CD4-positive, alpha-beta T cell treated with Interleukin-1 beta for 1 hour (primary cell): Measurements from ENCODE around the gene SLC25A13.
"Not testable (repeated sequence)": the region's sequence is repeated elsewhere in the genome, so short reads cannot be mapped to it uniquely, and the experiment has no call there.

Source experiments
- DNase-seq, 2 donors: peaks; one replicate each; pipeline ENCODE4 v3.0.0-alpha.2; 2020 to 2022

SLC25A13 gene

DNA sequence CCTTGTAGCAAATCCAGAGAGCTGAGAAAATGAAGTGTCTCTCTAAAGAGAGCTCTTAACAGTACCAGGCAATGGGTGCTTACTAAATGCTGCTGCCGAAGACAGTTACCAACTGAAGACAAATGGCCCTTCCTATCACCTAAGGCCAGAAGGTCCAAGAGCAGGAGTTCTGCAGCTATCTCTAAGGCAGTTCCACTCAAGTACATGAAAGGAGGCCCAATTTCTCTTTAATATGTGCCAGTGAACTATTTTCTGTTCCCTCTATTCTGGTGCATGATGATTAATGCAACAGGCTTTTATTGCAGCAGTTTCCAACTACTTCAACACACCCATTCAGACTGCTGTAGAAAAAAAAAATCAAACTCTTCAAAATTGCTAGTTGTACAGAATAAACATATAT is 122.5 kb downstream of the SLC25A13 start:
- no peak for DNase-seq

DNA sequence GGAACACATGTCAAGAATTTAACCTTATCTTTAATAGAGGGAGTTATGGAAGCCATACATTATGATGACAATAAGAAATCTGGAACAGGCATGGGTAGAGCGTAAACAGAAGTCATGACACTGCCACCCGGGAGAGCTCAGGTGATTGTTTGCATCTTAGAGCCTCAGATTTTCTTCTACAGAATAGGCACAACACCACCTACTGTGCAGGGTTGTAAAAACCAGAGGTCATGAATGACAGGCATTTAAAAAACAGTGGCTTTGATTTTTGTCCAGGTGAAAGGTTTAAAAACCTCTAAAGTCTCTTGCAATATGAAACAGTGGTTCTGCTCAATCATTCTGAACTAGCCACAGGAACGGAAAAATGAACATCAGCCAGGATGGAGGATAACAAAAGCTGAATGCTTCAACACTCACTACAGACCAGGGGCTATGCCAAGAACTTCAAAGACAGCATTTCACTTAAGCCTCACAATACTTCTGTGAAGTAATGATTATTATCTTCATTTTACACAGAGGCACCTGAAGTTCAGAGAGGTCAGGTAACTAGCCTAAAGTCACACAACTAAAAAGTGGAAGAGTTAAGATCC is 123.8 kb downstream of the SLC25A13 start:
- DNase-seq, result no peak

DNA sequence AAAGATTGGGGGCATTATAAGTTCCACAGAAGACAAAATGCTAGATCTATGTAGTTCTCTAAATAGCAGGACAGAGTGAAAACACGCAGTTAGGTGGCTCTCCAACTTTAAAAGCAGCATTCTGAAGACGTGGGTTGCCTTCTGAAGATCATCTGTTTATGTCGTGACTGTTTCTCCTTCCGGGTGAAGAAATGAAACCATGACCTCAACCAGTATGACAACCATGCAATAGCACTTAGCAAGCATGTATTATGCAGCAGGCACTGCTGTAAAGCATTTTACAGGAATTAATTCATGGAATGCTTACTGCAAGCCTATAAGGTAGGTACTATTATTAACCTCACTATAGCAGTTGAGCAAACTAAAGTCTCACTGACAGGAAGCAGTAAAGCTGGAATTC is 125.2 kb downstream of the SLC25A13 start:
- no peak for DNase-seq

DNA sequence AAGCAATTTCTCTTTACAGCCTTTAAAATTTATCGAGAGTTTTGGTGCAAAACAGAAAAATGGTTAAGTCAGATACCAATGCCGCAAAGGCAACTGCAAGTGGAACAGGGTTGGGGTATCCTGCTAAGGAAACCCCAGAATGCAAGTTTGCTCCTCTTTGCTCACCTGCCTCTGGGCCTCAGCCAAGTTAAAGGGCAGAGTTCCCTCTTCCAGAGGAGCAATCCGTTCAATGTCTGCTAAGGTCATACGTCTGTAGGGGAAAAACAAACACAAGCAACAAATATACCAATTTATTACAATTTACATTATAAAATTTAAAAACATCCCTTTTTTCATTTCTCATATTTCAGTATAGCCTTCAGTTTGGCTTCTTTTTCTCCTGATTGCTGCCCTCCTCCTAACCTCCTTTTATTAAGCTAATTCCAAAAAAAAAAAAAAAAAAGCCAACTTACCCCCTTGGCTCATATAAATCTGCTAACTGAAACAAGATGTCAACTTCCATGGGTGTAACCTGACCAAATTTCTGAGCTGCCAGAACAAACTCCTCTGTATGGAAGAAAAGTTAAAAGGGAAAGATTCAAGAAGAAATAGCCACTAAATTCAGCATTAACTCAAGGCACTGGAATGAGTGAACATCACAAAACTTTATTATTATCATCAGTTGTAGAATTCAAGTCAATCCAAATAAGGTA is 132.6 kb downstream of the SLC25A13 start:
- DNase-seq, result no peak

DNA sequence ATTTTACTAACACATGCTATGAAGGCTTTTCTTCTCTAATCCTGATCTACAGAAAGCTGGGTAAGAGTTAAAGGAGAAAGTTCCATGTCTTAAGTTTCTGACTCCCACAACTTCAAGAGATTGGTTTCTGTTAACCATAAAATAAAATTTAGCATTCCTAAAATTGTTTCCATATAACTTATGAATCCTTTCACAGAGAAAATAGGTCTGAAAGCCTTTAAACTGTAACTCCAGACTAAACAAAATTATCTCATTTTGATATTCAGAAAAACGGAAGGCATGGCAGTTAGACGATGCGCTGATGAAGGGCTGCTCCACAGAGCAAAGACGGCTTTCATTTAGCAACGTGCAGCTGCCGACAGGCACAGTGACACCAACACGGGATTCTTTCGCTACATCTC is 133.3 kb downstream of the SLC25A13 start:
- no peak for DNase-seq

DNA sequence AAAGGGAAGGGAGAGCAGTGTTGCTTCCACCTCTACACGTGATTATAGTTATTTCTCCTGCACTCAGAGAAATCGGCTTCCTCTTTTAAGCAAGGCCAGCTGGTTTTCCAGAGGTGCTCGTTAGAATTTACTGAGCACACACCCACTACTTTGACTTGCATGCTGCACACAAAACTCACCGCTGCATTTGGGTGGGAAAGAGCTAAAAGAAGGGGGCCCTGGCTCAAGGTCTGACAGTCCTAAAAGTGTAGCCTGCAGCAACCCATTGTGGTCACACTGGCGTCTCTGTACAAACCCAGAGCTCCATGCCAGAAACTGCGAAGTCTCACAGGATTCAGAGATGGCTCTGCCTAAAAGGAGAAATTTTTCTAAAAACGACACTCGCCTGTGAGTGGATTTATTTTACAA is 133.7 kb downstream of the SLC25A13 start:
- no peak for DNase-seq

DNA sequence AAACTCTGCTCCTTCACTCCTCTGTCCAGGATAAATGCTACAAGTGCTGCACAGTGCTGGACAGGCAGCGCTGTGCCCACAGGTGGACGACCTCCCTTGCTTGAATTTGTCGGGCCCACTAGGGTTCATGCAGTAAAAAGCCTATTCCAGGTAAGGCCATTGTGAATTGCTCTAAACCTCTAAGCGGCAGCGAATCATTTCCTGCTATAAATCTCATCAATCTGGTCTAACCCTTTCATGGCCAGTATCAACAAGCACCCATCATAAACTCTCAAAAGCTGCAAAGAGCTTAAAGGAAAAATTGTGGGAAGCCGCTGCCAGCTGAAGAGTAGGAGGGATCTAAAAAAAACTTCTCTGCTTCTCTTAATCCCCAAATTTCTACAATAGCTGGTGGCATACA is 134.2 kb downstream of the SLC25A13 start:
- DNase-seq, result no peak

DNA sequence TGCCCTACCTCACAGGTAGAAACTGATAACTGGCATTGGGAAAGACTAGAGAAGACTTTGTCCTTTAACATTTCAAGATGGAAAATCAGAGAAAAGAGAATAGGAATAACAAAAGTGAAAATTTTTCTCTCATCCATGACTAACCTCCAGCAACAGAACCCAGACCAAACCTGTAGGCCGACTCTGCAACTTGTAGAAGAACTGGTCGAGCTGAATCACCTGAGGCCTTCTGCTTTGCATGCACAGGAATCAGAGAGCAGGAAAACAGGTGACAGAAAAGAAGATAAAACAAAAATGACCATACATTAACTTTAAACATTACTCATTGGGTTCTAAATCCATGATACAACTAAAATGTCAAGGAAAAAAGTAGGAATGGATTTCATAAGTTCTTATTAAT is 137.1 kb downstream of the SLC25A13 start:
- no peak for DNase-seq

DNA sequence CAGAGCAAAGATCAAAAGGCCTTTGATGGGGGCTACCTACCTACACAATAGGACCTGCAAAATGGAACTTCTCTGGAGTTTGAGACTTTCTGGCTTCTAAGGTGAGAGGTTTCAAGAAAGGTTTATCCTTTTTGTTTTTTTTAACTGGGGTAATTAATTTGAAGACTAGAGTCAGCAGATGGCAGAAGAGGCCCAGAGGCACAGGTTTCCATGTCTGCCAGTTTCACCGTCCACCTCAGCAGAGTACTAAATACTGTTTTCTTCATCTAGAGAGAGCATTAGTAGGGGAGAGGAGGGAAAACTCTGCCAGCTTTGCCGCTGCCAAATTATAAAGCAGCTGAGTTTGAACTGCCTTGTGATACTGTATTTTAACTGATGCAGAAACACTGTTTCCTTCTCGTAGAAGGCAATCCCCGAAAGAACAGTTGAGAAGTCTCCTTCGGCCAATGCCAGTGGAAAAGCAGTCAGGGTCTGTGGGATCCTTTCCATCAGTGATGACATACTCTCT is 138.7 kb downstream of the SLC25A13 start:
- no peak for DNase-seq

DNA sequence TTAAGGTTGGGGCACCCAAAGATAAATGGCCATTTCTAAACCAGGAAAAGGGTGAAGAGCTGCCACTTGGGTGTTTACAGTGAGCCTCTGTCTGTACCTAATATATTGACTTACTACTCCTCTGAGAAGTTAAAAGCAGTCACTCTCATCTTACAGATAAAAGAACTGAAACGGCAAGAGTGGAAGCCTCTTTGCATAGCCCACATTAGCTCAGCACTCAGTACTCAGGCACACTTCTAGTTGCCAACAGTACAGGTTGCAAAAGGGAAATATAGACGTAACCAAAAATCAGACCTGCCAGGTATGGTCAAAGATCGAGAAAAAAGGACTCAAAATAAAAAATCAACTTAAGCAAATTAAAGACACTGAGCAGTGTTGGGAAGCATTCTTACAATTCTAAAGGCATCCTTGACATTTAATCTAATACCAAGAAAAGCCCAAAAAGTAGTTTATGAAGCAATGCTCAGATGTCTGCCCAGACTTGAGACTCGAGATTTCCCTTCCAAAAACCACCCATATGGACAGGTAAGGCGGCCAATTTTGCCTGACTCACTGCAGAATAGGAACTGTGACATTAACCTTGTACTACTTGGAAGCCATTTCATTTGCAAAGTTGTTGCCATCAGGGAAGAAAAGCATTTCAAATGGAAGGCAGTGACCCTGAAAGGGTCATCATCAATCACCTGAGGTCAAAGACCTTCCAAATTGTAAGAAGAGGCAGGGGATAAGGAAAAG is 139.3 kb downstream of the SLC25A13 start:
- DNase-seq, result no peak

DNA sequence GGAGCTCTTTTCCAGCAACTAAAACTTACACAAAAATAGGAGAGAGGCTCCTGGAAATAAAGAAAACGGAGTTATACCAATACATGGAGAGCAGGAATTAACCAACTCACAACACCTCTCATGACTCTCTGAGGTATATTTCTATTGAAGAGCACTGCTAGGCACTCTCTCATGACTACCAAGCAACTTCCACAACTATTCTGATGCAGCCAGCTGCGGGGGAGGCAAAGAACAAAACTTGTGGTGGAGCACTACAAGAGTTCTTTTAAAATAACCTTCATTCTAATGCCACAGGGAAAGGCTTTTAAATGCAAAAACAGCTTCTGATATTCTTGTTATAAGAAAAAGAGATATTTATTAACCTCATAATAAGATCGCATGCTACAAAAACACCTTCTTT is 140.7 kb downstream of the SLC25A13 start:
- DNase-seq, result no peak

DNA sequence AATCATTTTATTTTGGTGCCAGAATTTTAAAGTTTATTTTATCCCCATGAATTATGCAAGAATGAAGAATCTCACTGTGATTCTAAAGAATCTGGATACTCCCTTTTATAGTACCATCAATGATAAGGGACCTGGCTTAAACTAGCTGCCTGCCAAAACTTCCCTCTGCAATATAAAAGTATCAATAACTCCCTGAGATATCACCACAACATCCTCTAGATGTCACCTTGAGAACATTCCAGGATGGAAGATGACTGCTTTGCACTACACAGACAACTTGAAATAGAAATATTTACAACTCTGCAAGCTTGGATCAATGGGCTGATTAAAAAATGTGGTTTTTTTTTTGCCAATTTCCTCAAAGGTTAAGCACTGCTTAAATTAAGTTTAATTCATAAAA is 142.1 kb downstream of the SLC25A13 start:
- DNase-seq, result no peak

DNA sequence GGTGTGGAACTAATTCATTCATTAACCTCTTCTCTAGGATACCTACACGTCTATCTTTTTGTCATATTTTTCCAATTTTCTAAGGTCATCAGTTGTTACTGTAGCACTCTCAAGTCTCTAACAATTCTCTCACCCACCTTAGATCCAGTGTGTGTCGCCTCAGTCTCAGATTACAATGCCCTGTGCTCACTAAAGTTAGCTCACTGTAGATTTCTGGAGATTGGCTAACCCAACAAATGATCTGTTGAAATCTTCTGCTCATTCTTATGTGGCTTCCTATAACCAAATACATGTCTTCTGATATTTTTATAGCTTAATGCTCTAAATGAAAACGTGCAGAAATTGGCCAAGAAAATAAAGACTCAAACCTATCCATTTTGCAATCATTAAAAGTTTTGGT is 142.6 kb downstream of the SLC25A13 start:
- DNase-seq, result no peak

DNA sequence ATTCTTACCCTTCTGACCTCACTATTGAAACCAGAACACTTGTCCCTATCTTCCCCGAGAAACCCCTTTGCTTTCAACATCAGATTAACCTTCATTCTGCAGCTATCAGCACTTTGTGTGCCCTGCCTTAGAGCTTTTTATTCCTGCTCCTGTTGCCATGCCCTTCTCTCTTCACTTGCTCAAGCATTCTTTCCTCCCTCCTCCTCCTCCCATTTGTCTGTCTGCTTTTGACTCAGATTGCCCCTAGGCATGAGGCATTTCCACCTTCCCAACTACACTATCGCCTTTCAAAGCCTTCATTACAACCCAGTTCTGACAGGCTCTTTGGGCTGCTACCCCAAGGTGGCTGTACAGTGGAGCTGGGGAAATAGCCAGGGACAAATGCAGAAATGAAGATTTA is 143.3 kb downstream of the SLC25A13 start:
- no peak for DNase-seq

DNA sequence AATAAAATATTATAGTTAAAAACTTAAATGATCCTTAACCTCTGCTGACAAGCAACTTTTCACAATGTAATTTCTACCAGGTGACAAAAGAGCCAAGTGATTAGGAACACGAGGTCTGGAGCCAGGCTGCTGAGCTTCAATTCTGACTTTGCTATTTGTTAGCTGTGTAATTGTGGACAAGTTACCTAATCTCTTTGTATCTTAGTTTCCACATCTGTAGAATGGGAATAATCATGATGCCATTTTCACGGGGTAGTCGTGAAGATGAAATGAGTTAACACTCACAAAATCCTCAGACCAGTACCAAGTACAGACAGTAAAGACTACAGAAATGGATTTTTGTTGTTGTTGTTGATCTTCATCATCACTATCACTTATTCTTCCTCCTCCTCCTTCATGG is 144.5 kb downstream of the SLC25A13 start:
- DNase-seq, result no peak

DNA sequence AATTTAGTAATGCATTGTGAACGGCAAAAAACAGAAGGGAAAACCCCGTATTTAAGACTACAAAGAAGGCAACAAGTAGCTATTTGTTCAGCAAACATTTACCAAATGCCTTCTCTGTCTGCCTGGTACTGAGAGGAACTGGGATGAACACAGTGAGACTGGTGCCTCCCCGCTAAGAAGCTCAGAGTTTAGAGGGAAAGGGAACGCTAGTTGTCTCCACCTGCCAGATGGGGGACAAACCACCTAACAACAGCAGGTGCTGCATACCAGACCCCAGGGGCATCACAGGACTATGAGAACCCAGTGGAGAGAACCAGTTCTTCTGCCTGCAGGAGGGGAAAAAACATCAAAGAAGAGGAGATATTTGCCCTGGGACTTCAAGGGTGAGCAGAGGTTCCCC is 147.1 kb downstream of the SLC25A13 start:
- no peak for DNase-seq

DNA sequence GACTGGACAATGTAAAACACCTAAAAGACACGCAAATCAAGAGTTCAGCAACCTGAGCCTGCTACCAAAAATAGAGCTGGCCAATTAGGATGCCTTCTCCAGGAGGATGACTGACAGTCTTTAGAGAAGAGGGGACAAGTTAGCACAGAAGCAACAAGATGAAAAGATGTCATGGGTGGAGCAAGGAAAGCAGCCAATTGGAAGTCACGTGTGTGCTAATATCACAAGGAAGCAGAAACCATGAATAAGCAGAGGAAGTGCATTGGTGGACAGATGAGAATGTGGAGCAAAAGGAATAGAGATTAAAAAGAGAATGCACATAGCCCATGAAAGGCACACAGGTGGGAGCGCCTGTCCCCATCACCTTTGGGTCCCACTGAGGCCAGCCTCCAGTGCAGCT is 148.1 kb downstream of the SLC25A13 start:
- no peak for DNase-seq

DNA sequence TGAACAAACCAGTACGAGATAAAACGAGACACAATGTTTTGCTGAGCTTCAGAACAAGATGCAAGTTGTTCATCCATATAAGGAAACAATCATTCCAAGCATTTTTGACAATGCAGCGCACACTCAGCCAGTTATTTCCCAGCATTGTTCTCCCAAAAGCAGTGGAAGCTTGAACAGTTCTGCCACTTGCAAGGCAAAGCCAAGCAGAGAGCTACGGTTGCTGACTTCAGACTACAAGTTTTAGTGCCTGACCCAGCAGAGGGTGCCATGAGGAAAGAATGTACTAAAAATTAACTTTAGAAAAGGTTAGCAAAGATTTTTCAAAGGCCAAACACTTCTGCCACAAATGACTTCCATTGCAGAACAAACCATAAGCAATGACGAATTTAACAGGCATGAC is 152.5 kb downstream of the SLC25A13 start:
- no peak for DNase-seq

DNA sequence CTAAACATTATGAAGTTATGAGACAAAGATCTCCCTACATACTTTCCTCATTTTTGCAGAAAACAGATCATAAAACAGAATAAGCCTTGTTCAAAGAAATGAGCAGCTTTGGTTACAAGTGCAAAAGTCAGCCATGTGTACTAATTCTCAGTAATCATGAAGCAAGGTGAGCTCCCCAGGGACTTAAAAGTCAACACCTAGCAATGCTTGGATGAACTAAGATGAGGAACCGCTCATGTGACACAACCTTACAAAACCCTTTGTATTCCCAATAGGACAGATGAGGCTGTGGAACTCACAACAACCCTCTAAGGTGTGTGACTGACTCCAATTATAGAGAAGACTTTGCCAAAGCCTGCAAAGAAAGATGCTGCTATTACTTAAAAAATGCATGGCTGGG is 154.5 kb downstream of the SLC25A13 start:
- no peak for DNase-seq

DNA sequence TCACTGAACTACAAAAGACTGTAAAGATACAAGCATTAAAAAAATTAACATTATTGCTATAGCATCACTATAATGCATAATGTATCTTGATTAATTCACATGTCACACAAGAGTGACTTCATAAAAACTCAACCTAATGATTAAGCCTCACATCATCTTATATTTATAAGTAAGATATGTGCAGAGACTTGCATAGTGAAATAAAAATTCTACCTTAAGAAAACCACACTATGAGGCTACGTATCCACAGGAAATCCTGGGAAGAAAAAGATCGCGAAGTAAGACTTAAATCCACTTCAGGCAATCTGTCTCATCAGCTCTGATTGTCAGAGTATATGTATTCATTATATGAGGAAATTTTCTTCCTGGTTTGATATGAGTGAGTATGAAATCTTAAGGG is 160.0 kb downstream of the SLC25A13 start:
- no peak for DNase-seq

DNA sequence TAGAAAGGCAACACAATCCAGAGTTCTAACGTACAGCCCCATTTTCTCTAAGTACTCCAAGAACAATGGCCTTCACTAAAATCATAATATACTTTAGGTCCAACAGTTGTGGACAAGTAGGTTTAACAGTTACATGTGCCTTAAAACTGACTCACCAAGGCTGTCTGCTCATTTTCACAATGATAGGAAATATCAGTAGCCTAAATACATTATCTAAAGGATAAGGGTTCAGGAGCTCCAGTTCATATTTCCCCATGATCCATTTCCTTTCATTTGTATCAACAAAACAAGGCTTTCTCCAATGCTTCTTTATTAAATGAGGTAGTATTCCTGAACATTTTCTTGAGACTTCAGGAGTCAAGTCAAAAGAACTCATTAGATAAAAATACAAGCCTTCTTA is 164.0 kb downstream of the SLC25A13 start:
- DNase-seq, result no peak

DNA sequence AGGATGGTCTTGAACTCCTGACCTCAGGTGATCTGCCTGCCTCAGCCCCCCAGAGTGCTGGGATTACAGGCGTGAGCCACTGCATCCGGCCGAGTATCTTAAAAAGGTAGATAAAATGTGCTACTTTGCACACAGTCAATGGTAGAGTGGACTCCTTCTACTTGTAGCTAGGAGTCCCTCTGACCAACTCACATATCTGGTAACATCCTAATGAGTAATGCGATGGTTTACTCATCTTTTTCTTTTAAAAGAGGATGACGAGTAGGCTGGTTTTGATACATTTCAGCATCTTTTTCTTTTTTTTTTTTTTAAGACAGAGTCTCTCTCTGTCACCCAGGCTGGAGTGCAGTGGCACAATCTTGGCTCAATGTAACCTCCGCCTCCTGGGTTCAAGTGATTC is 167.4 kb downstream of the SLC25A13 start:
- DNase-seq, result not testable (repeated sequence)

DNA sequence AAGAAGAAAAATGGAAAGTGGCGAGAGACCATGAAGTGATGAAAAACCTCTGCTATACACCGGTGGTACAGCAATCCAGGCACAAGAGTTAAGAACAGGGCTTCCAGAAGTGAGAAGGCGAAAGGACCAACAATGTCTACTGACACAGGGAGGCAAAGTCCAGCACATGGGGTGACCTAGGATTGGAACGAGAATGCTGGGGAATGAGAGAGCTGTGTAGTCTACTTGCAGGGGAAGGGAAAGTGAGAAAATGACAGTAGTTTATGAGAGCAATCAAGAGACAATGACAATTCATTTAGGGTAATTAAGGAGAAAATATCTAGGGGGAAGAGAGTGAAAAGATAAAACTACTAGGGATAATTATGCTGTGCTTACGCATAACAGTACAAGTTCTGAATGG is 169.2 kb downstream of the SLC25A13 start:
- no peak for DNase-seq

DNA sequence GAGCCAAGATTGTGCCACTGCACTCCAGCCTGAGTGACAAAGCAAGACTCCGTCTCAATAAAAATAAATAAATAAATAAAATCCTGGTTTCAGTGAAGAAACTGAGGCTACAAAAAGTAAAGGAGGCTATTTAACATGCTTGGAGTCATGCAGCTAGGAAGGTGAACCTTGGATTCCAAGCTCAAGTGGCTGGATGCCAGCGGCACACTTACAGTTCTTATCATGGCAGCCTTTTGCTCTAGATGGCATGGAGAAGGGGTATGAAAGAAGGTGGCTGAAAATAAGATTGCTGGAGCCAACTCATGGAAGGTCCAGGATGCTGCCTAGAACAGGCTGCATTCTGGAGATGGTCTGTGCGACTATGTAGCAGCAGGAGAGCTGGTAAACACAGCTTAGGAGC is 170.0 kb downstream of the SLC25A13 start:
- DNase-seq, result no peak

DNA sequence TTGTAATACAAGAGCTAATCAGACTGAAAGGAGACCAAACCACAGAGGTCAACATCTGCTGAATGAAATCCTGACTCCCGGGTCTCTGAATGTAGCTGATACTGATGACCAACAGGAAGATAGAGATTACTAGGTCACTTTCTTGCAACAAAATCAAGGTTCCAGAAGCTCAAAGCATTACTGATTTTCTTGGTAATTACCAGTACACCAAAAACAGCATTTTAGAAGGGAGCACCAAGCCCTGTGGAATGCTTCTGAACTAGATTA is 177.7 kb downstream of the SLC25A13 start:
- no peak for DNase-seq
